A172 (cell line): ENCODE results near the gene SHISAL1. TPM values are rescaled to one million over a fixed set of nuclear protein-coding genes. Genes with fewer than 3 reads are reported as not detected.
"Not testable (repeated sequence)": the region's sequence is repeated elsewhere in the genome, so short reads cannot be mapped to it uniquely, and the experiment has no call there.

Source experiments
- DNase-seq: peaks from one replicate; pipeline ENCODE4 v3.0.0-alpha.2; 2015; ENCODE audit warnings: low spot score
- total RNA-seq: library from RNA; depleted of rRNA; stranded (reverse); fragments of >200 nt; shearing (Covaris generic); gene quantifications from 2 replicates; pipeline ENCODE4 v1.2.3, GENCODE V29; 2014

Gene SHISAL1
- total RNA-seq, 1 experiment from 2014 or later, result 3.1 TPM

DNA sequence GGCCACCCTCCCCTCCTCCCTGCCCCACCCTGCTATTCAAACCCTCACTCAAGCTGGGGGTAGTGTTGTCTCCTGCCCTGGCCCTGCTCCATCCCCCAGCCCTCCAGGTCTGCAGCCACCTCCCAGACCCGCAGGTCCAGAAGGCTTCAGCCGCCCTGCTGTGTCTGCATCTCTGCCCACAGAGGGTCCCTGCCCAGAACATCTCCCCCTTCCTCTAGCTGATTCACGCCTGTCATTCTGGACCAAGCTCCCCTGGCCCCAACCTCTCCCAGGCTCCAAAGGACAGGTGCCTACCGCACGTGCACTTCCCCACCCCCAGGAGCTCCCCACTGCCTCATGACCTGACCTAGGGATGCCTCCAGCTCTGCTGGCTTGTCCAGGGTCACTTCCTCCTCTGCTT is 16.0 kb upstream of the SHISAL1 start:
- no peak for DNase-seq

DNA sequence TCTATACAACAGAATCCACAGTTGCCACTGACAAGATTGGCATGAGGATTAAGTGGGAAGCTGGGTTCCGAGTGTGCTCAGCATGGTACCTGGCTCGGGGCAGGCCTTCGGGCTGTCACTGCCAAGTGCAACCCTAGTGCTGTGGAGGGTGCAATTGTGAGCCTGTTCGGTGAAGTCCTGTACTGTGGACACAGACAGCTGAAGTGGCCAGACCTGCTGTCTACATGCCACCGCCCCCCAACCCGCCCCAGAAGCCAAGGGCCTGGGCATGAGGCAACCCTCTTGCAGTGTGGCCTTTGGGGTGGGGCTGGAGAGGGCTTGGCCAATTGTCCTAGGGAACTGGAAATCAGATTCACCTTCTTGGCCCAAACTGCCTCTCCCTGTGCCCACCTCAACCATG is 15.6 kb upstream of the SHISAL1 start:
- no peak for DNase-seq

DNA sequence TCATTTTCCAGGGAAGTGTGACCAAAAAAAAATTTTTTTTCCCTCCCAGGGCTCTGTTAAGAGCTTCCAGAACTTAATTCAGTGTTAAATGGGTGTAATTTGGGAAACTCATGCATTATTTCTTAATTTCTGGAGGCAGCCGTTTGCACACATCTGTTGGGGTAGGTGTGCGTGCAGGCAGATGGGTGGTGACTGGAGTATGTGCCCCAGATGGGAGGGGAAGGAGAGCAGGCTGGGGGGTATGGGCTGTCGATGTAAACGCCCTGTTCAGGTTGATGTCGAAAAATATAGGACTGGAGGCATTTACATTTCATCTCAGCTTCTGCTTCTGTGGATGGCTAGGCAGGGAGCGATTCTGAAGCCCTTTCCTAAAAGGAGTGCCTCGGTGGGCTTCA is 13.7 kb upstream of the SHISAL1 start:
- no peak for DNase-seq

DNA sequence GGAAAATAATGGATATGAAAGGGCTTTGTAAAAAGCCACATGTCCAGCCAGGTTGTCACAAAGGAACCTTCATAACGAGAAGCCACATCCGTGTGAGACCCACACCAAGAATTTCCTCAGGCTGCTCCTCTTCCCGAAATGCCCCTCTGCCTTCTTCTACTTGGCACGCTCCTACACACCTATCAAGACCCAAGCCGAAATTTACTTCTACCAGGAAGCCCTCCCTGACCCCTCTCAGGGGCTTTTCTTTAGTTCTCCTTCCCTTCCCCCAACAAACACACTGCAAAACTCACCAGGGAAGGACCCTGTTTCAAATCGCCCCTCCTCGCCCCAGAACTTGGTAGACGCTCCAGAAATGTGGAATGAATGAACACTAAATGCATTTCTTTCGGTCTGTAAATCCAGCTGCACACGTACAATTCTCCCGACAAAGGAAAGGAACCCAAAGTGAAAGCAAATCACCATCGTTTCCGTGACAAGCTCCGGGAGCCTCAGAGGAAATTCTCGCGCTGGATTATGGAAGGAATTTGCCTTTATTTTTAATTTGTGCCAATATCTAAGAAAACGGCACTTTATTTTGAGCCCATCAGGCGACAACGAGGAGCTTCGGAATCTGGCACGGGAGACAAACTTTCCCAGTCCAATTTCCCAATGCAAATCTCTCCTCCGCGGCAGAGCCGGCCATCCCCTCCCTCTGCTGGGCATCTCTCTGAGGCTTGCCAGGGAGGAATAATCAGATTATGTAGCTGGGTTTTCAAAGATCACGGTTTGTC is 13.2 kb upstream of the SHISAL1 start:
- no peak for DNase-seq

DNA sequence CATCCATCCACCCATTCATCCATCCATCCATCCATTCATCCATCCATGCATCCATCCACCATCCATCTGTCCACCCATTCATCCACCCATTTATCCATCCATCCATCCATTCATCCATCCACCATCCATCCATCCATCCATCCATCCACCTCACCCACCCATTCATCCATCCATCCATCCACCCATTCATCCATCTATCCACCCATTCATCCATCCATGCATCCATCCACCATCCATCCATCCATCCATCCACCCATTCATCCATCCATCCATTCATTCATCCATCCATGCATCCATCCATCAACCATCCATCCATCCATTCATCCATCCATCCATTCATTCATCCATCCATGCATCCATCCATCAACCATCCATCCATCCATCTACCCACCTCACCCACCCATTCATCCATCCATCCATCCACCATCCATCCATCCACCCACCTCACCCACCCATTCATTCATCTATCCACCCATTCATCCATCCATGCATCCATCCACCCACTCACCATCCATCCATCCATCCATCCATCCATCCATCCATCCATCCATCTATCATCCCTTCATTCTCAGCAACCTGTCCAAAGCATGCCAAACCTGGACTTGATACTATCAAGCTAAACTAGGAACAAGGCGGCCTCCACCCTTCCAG is 10.5 kb upstream of the SHISAL1 start:
- DNase-seq, result not testable (repeated sequence)

DNA sequence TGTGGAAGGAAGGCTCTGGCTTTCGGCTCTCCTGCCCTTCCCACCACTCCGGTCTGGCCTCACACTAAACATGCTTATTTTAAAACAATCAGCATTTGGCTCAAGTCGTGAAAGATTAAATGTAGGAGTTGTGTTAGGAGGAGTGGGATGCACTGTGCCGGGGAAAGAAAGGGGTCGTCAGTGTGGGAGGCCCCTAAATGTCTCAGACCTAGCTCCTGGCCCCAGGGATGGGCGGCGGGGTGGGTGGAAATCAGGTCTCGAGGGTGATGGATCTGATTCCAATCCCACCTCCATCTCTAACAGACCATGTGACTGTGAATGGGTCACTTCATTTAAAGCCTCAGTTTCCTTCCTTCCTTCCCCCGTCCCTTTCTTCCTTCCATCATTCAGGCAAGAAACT is 6.9 kb upstream of the SHISAL1 start:
- no peak for DNase-seq

DNA sequence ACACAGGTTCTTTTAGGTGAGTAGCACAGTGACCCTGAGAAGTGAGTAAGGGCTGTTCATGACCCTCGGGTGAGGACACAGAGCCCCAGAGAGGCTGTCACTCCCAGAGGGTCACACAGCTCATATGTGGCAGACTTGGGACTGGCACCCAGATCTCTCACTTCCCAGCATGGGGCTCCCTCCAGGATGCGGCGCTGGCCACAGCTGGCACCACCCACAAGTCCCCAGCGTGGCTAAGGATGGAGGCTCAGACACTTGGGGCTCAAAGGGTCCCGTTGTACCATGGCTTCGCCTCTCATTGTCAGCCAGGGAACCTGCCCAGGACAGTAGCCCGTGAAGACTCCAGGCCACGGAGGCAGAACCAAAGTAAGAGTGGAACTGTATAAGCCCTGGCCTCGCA is 6.0 kb upstream of the SHISAL1 start:
- DNase-seq, result no peak

DNA sequence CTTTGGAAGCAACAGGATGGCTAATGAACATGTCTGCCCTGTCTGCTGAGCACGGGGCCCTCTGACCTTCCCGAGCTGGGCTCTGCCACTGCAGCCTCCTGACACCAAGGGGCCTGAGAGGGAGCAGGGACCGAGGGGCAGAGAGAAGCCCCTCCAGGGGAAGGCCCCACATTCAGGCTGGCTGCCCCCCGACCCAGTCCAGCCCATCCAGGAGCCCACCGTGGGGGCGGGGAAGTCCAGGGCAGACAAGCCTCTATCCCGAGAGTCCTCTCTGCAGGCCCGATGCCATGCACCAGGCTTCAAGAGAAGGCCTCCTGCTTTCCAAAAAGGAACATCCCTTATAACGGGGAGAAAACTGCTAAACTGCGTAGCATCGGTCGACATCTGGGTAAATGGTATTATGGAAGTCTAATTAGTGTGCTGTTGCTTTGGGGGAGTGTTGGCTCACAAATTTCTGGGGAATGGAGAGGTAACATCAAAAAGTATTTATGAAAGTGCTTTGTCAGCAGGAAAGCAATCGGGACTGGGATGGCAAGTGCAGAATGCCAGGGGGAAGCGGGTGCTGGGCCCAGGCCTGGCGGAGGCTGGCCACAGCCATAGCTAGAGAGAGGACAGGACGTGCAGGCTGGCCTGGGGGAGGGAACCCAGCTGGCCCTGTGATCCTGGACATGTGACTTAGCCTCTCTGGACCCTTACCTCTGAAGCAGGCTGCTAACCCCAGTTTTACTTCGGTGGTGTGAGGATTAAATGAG is 5.3 kb upstream of the SHISAL1 start:
- DNase-seq, result no peak

DNA sequence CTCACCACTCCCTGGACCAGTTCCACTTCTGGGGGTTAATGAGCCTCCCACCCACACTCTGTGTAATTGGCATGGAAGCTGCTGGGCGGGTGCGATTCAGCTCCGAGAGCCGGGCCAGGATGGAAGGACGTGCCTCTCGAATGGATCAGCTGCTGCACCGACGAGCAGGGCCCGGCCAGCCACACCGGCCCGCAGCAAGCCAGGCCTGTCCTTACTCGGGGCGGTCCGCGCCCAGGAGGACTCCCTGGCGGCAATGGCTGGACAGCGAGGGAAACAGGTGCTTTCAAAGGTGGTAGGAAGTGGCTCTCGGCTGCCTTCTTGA is 4.3 kb upstream of the SHISAL1 start:
- DNase-seq, result no peak

DNA sequence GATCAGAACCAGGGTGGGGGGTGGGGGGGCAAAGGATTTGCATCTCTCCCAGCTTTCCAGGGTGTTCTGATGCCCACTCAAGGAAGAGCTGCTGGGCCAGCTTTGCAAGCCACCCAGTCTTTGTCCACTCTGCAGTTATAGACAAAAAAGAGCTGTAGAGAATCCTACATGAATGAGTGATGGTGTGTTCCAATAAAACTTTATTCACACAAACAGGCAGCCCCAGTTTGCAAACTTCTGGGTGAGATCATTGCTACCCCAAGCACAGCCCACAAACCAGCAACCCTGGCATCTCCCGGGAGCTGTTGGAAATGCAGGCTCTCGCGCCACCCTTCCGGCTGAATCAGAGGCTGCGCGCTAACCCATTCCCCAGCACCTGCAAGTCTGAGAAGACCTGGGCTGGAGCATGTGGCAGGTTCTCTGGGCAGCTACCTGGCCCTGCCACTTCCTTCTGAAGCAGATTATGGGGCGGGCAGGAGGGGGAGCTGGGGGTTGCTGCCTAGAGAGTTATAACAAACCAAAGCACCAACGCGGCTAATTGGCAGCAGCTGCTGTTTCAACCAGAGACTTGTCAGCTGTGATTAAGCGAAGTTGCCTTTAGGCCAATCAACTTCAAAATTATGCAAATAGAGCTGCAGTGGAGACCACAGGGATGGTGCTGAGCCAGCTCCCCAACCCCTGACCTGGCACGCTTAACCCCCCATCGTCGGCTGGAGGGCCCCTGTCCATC is 3.8 kb upstream of the SHISAL1 start:
- no peak for DNase-seq

DNA sequence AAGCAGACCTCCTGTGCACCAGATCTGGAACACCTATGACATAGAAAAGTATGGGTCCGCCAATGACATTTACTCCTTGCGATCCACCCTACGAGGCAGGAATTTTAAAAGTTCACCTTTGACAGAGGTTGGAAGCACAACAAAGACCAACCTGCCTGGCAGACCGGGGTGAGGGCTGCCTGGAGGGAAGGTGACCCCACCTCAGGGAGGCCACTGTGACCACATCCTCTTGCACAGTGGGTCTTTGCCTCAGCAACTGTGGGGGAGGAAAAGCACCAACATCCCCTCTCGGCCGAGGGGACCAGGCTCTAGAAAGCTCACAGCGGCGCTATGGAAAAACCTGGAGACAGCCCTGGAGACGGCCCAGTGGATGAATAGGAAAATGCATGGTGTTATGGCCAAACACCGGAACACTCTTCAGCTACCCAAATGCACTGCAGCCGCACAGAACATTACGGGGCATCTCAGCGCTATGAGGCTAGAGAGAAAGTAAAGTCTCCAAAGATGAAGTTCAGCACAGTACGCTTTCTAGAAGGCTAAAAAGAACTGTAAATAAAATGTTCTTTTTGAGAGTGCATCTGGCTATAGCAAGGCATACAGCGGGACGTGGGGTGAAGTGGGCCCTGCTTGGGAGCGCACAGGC is 1.8 kb upstream of the SHISAL1 start:
- DNase-seq, result no peak

DNA sequence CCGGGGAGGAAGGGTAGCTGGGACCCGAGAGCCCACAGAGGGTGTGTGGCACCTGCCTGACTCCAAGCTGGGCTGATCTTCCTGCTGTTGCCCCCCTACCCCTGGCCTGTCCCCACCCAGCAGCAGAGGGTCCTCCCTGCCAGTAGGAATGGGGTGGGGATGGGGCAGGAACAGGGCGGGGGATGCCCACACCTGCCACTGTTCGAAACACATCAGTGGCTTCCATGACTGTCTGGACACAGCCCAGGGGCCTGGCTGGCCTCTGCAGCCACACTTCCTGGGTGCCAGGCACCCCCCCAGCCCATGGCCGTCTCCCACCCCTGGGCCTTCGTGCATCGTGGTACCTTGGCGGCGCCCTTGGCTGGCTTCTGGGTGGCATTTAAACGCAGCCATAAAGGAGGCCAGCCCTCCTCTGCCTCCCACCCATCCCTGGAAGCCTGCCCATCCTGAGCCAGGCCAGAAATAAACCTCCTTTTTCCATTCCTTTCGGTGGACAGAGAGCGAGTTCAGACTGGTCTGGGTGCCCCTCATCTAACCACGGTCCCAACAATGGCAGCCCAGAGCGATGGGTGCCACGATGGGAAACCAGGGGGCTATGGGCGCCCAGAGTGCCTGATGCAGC is 745 bp upstream of the SHISAL1 start:
- DNase-seq, result no peak

DNA sequence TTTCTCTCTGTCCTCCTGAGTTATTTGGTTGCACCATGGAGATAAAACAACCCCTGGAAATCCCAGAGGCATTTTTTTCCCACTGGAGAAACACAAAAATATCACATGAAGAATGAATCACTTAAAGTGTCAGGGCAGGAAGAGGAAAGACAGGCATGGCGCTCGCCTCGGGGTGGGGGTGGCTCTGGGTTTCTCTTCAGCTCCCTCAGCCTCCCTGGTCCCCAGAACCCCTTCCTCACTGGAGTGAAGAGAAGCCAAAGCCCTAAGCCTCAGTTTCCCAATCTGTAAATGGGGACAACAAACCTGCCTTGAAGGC is 938 bp downstream of the SHISAL1 start:
- peak; percentile 33 for DNase-seq

DNA sequence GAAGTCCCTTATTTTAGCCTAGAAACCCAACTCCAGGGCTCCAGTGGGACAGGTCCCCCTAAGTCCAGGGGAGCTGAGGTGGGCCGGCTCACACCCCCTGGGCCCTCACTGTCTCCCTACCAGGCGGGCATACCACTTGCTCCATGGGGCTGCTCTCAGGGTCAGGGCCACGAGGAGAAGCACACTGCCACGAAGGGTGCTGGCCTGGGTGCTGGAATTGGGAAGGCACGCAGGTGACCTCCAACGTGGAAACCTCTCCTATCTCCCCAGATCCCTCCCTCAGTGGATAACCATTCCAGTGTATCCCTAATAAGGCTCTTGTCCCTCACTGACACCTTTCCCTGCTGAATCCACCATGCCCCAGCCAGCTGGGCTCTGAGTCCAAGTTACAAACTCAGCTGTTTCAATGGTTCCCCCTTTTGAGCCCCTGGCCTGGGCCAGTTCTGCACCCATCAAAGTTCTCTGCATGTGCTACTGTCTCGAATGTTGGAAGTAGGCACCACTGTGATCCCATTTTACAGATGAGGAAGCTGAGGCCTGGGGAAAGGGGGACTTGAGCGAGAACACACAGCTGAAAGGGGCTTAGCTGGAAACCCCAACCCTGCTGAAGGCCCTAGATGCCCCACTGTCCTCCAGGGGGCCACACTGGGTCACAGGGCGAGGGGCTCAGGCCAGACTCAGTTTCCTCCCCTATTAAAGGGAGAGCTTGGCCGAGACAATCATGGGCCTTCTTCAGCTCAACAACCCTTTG is 1.5 kb downstream of the SHISAL1 start:
- DNase-seq, result no peak

DNA sequence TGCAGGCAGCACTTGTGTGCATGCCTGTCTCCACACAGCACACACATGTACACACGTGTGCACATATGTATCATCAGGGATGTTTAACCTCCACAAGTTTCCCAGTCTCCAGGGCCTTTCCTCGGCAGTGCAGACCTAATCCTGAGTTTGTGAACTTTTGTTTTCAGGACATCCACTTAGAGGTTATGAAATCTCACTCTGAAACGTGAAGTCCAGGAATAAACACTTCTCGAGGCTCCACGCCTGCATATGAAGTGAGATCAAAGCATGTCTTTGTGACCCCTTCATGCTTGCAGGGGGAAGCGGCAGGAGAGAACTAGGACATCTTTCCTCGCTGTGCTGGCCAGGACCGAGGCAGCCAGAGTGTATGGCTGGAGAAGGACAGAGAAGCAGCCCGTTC is 3.1 kb downstream of the SHISAL1 start:
- DNase-seq, result no peak

DNA sequence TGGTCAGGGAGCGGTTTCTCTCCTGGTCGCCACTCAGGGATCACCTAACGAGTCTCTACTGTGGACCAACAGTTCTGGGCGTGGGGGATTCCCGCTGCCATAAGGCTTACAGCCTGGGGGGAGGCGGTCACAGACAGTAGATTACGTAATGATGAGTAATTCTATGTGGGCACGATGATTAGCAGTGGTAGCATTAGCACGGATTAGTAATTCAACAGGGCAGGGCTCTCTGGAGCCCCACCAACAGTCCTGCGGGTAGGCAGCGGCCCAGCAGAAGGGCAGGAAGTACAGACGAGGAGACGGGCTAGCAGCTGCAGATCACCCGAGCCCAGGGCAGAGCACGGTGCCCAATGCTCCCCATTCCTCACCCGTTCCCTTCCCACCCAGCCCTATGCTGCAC is 3.6 kb downstream of the SHISAL1 start:
- peak; percentile 92 for DNase-seq

DNA sequence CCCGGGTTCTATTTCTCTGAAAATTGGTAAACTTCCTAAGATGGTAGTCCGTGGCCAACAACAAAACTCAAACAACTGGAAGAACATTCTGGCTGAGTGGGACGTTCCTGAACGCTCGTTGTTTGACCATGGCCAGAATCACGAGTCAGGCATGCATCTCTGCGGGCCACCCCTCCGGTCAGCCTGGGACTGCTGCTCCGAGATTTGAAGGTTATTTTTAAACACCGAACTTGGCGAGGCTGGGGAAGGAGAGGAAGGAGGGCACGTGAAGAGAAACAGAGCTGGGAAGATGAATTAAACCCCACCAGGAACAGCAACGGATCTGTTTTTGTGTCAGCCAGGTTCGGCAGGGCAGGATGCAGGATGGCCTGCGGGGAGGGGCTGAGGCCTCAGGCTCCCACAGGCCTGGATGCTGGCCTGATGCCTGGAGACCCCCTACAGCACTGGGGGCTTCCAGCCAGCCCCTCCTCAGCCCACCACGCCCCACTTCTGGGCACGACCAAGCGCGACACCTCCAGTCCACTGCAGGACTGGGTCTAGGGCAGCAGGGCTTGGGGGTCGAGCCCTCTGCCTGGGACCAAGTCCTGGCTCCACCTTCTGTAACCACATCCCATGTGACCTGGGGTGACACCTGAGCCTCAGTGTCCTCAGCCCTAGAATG is 5.1 kb downstream of the SHISAL1 start:
- no peak for DNase-seq

DNA sequence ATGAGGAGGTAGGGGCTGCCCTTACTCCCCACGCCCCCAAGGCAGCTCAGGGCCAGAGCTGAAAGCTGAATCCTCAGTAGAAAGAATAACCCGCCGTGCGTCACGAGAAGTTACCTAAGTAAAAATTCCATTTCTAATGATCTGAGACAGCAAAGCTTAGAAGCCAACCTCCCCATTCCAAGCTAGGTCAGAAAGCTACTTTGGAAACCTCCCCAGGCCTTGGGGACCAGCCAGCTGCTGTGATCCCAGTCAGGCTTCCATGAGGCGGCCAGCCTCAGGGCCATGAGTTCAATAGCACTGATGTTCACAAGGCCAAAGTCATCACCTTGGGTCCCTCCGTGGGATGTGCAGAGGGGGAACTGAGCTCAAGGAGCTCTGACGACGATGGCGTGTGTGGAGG is 6.9 kb downstream of the SHISAL1 start:
- DNase-seq, result no peak

DNA sequence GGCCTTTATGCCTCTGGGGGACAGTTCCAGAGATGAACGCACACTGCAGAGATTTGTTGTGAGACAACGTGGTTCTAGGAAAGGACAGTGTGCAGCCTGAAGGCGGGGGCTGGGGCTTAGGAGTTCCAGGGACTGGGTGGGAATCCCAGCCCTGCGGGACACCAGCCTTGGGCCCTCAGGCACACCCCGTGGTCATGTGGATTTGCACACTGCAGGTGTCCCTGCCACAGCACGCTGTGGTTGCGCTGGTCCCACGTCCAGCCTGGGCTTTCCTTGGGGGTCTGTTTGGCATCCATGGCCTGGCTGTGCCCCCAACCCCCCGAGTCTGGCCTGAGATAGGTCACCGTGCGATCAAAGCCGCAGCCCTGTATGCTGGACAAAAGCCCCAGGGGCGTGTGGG is 7.3 kb downstream of the SHISAL1 start:
- DNase-seq, result no peak

DNA sequence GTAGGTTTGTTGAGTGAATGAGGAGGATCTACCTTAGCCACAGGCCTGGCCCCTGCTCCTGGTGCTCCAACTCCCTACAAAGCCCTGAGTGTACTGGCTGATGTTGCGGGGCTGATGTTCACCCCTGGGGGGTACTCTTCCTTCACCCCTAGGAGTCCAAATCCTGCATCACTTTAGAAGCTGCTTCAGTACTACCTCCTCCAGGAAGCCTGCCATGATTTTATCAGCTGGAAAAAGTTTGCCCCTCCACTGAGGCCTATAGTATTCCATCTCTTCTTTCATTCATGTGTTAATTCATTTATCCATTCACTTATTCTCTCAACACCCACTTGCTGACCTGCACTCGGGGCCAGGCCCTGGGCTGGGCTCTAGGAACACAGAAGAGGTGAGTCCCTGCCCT is 7.8 kb downstream of the SHISAL1 start:
- DNase-seq, result no peak
